ENCODE measurements around the gene TSPO2. TPM values are rescaled to one million over a fixed set of nuclear protein-coding genes. Genes with fewer than 3 reads are reported as not detected.
"Not testable (repeated sequence)": the region's sequence is repeated elsewhere in the genome, so short reads cannot be mapped to it uniquely, and the experiment has no call there.

Gene TSPO2
- polyA plus RNA-seq (ENCODE audit: insufficient read length in 3 of 3): 1 to 10 TPM in 1 of 3 donors, under 1 TPM in 2; 0.82 to 1.1 (median 0.86) TPM
- long read RNA-seq, donor 1: 0 reads
- long read RNA-seq, donor 2: 0 reads
- long read RNA-seq, donor 3: 0 reads
- long read RNA-seq, donor 4: 0 reads
- long read RNA-seq, donor 5: 0 reads
- long read RNA-seq, donor 6: 0 reads
- long read RNA-seq, donor 7: 0 reads
- long read RNA-seq, donor 8: 0 reads
- long read RNA-seq, donor 9: 0 reads
- long read RNA-seq, donor 10: 0 reads
- long read RNA-seq, donor 11: 0 reads
- long read RNA-seq, donor 12: 0 reads
- long read RNA-seq, donor 13: 0 reads
- long read RNA-seq, donor 14: 0 reads
- long read RNA-seq, donor 15: 0 reads
- long read RNA-seq, donor 16: 0 reads

GRCh38 chr6:41042226-41043055 is at the start of gene TSPO2:
TSPO2 (plus strand) TSS chr6:41042467; CDS start chr6:41042986, 519 bp downstream.
- DNase-seq (ENCODE audit: extremely low read depth in 1 of 11, low read depth in 9 of 11, low spot score in 4 of 11): no peak

GRCh38 chr6:40992746-40993145 is 49.5 kb upstream of the TSPO2 start:
- DNase-seq (ENCODE audit: extremely low read depth in 1 of 11, low read depth in 9 of 11, low spot score in 4 of 11): no peak

GRCh38 chr6:40996591-40997233 is 45.6 kb upstream of the TSPO2 start:
- peak in 8 of 11 donors; percentile 23 to 69 (median 50) for DNase-seq (ENCODE audit: extremely low read depth in 1 of 11, low read depth in 9 of 11, low spot score in 4 of 11)

GRCh38 chr6:40997234-40997957 is 44.9 kb upstream of the TSPO2 start:
- DNase-seq (ENCODE audit: extremely low read depth in 1 of 11, low read depth in 9 of 11, low spot score in 4 of 11): peak in 3 of 11 donors; percentile 29 to 38 (median 32)

- DNase-seq (ENCODE audit: extremely low read depth in 1 of 11, low read depth in 9 of 11, low spot score in 4 of 11): no peak
Measured at GRCh38 chr6:40998661-40999060, 43.6 kb upstream of the TSPO2 start.

- DNase-seq (ENCODE audit: extremely low read depth in 1 of 11, low read depth in 9 of 11, low spot score in 4 of 11): no peak
Measured at GRCh38 chr6:40999569-40999968, 42.7 kb upstream of the TSPO2 start.

- DNase-seq (ENCODE audit: extremely low read depth in 1 of 11, low read depth in 9 of 11, low spot score in 4 of 11): no peak
Measured at GRCh38 chr6:41000248-41000647, 42.0 kb upstream of the TSPO2 start.

GRCh38 chr6:41002168-41002567 is 40.1 kb upstream of the TSPO2 start:
- no peak for DNase-seq (ENCODE audit: extremely low read depth in 1 of 11, low read depth in 9 of 11, low spot score in 4 of 11)

- not testable (repeated sequence) for DNase-seq (ENCODE audit: extremely low read depth in 1 of 11, low read depth in 9 of 11, low spot score in 4 of 11)
Measured at GRCh38 chr6:41006217-41006616, 36.0 kb upstream of the TSPO2 start.

GRCh38 chr6:41006980-41007379 is 35.3 kb upstream of the TSPO2 start:
- DNase-seq (ENCODE audit: extremely low read depth in 1 of 11, low read depth in 9 of 11, low spot score in 4 of 11): not testable (repeated sequence)

GRCh38 chr6:41008011-41008410 is 34.3 kb upstream of the TSPO2 start:
- DNase-seq (ENCODE audit: extremely low read depth in 1 of 11, low read depth in 9 of 11, low spot score in 4 of 11): no peak

- DNase-seq (ENCODE audit: extremely low read depth in 1 of 11, low read depth in 9 of 11, low spot score in 4 of 11): no peak
Measured at GRCh38 chr6:41009669-41010068, 32.6 kb upstream of the TSPO2 start.

GRCh38 chr6:41011673-41012072 is 30.6 kb upstream of the TSPO2 start:
- no peak for DNase-seq (ENCODE audit: extremely low read depth in 1 of 11, low read depth in 9 of 11, low spot score in 4 of 11)

GRCh38 chr6:41013466-41014153 is 28.7 kb upstream of the TSPO2 start:
- no peak for DNase-seq (ENCODE audit: extremely low read depth in 1 of 11, low read depth in 9 of 11, low spot score in 4 of 11)

- DNase-seq (ENCODE audit: extremely low read depth in 1 of 11, low read depth in 9 of 11, low spot score in 4 of 11): no peak
Measured at GRCh38 chr6:41014780-41015179, 27.5 kb upstream of the TSPO2 start.

- DNase-seq (ENCODE audit: extremely low read depth in 1 of 11, low read depth in 9 of 11, low spot score in 4 of 11): not testable (repeated sequence)
Measured at GRCh38 chr6:41015860-41016259, 26.4 kb upstream of the TSPO2 start.

- no peak for DNase-seq (ENCODE audit: extremely low read depth in 1 of 11, low read depth in 9 of 11, low spot score in 4 of 11)
Measured at GRCh38 chr6:41017663-41018062, 24.6 kb upstream of the TSPO2 start.

- no peak for DNase-seq (ENCODE audit: extremely low read depth in 1 of 11, low read depth in 9 of 11, low spot score in 4 of 11)
Measured at GRCh38 chr6:41021832-41022231, 20.4 kb upstream of the TSPO2 start.

- DNase-seq (ENCODE audit: extremely low read depth in 1 of 11, low read depth in 9 of 11, low spot score in 4 of 11): no peak
Measured at GRCh38 chr6:41022294-41022693, 20.0 kb upstream of the TSPO2 start.
